ENCODE results near the gene NFYA.

DNA sequence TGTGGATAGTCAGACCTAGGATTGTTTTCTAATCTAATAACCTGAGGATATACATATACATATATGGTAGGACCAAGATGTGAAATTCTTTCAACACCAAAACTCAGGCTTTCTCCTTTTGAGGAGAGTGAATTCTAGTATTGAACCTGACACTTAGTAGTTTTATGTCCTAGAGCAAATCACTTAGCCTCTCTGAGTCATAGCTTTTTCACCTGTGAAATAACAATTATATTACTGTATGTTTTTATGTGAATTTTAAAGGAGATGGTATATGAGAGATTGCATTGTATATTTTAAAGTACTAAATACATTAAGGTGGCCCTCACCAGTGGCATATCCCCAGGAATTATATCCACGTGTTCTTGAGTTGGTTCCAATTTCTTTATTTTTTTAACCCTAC, 46.7 kb downstream of the NFYA start:
- TF ChIP-seq, protein P1, sequence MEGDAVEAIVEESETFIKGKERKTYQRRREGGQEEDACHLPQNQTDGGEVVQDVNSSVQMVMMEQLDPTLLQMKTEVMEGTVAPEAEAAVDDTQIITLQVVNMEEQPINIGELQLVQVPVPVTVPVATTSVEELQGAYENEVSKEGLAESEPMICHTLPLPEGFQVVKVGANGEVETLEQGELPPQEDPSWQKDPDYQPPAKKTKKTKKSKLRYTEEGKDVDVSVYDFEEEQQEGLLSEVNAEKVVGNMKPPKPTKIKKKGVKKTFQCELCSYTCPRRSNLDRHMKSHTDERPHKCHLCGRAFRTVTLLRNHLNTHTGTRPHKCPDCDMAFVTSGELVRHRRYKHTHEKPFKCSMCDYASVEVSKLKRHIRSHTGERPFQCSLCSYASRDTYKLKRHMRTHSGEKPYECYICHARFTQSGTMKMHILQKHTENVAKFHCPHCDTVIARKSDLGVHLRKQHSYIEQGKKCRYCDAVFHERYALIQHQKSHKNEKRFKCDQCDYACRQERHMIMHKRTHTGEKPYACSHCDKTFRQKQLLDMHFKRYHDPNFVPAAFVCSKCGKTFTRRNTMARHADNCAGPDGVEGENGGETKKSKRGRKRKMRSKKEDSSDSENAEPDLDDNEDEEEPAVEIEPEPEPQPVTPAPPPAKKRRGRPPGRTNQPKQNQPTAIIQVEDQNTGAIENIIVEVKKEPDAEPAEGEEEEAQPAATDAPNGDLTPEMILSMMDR (conservative IDR thresholded peaks at IDR 0.05; ENCODE audit: low read length): no peak
- no peak for TF ChIP-seq EZH2phosphoT487 (IDR thresholded peaks at IDR 0.05; ENCODE audit: borderline replicate concordance, low read depth, low read length)

Data from OCI-LY7 (cell line).